HEK293T (cell line): ENCODE data around the gene SYMPK.

Experiments
- BHLHE40 ChIP-seq: fragments of 450-650 bp; IDR thresholded peaks from 2 replicates; pipeline ENCODE4 v1.6.1; 2016; ENCODE audit warnings: mild to moderate bottlenecking, moderate library complexity, borderline replicate concordance
- FOXM1 ChIP-seq: fragments of 450-650 bp; IDR thresholded peaks from 2 replicates; pipeline ENCODE4 v1.6.1; 2017; ENCODE audit warnings: mild to moderate bottlenecking, borderline replicate concordance
- HDGF ChIP-seq: fragments of 450-650 bp; IDR thresholded peaks from 2 replicates; pipeline ENCODE4 v1.6.1; 2017; ENCODE audit warnings: antibody characterized with exemption, borderline replicate concordance
- SP1 ChIP-seq: fragments of 450-650 bp; IDR thresholded peaks from 2 replicates; pipeline ENCODE4 v1.6.1; 2017
- ZNF384 ChIP-seq: fragments of 450-650 bp; IDR thresholded peaks from 2 replicates; pipeline ENCODE4 v1.6.1; 2016
- TF ChIP-seq, protein P1 (sequence below): fragments of 450-650 bp; IDR thresholded peaks from 2 replicates; pipeline ENCODE4 v1.6.1; 2016

DNA sequence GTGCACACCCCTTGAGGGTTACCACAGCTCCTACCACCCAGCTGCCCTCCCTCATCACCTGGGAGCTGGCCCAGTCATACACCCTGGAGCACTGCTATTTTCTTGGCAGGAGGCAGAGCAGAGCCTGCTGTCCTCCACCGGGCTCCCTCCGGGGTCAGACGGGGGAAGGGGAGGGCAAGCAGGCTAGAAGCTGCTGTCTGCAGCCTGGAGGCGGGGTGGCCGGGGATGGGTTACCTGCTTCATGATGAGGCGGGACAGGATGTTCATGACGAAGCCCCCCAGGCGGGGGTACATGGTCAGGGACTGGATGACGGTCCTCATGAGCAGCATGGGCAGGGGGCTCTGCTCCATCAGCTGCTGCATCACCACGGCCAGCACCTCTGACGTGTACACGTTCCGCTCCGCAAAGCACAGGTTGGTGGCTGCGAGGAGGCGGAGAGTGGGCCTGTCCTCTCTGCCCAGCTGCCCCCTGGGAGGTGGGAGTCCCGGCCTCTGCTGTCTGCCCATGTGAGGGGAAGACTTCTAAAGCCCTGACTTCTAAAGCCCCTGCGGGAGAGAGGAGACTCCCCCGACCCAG is 45.1 kb downstream of the SYMPK start:
- TF ChIP-seq ZNF384, result no peak
- no peak for TF ChIP-seq FOXM1
- TF ChIP-seq SP1, result no peak
- TF ChIP-seq BHLHE40, result no peak
- TF ChIP-seq, protein P1, sequence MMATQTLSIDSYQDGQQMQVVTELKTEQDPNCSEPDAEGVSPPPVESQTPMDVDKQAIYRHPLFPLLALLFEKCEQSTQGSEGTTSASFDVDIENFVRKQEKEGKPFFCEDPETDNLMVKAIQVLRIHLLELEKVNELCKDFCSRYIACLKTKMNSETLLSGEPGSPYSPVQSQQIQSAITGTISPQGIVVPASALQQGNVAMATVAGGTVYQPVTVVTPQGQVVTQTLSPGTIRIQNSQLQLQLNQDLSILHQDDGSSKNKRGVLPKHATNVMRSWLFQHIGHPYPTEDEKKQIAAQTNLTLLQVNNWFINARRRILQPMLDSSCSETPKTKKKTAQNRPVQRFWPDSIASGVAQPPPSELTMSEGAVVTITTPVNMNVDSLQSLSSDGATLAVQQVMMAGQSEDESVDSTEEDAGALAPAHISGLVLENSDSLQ, result no peak
- TF ChIP-seq HDGF, result no peak
